ENCODE data around the gene ARL8A. TPM values are rescaled to one million over a fixed set of nuclear protein-coding genes. Genes with fewer than 3 reads are reported as not detected.

ARL8A gene
- total and polyA plus RNA-seq, 4 donors, result 21.8 to 87.7 (median 49.3) TPM

DNA sequence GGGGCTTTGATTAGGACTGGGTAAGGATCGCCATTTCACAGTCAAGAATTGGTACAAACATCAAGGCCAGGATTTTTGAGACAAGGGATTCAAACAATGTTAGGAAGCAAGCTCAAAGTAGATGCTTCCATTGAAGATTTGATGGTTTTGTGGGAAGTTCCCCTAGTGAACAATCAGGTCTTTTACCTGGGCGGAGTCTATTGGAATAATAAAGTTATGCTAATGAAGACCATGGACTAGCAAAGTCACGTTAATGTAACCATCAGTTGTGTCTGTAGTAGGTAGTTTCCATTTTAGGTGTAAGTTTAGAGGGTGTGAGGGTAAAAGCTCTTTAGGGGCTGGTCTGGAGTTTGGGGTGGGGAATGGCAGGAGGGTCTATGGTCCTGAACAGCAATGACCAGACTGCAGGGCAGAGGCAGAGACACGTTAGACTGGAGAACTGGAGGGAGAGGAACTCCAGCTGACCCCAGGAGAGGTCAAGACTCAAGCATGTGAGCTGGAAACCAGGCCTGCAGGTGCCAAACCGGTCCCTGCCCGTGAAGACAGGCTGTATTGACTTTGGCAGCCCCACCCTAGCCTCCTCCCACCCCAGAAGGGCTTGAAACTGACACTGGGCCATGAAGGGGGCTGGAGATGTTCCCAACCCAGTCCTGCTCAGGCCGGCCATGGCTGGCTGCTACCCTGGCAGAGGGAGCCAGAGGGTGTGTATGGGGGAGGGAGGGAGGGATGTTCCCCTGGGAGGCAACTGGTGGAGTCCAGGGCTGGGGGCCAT lies 57.8 kb downstream of the ARL8A start:
- H3K27ac ChIP-seq (ENCODE audit: low read depth in 1 of 2, low read length in 2 of 2), result no peak overlapping the region
- H3K36me3 ChIP-seq (ENCODE audit: control insufficient read depth in 1 of 2, insufficient read depth in 2 of 2, low read length in 1 of 2), result no peaks in the 10 kb centered on the region
- no peaks in the 10 kb centered on the region for H3K9me3 ChIP-seq (ENCODE audit: control insufficient read depth, low read length)
- DNase-seq (peak in 1 of 2 donors; percentile 57), ATAC-seq (ENCODE audit: low FRiP score) (peak; percentile 49)
- WGBS, 2 donors, result 43 to 48% methylated on average over 7 of the region's 7 CpGs
- no peaks in the 10 kb centered on the region for H3K27me3 ChIP-seq (ENCODE audit: control insufficient read depth in 1 of 2, insufficient read depth in 2 of 2, low read length in 1 of 2)
- H3K4me3 ChIP-seq (ENCODE audit: low read length in 2 of 2), result no peak overlapping the region
- no peaks in the 10 kb centered on the region for H3K4me1 ChIP-seq (ENCODE audit: control insufficient read depth in 1 of 2, insufficient read depth in 2 of 2, low read length in 2 of 2)
- intact Hi-C loops (cut with DNase I), result no loop called here

DNA sequence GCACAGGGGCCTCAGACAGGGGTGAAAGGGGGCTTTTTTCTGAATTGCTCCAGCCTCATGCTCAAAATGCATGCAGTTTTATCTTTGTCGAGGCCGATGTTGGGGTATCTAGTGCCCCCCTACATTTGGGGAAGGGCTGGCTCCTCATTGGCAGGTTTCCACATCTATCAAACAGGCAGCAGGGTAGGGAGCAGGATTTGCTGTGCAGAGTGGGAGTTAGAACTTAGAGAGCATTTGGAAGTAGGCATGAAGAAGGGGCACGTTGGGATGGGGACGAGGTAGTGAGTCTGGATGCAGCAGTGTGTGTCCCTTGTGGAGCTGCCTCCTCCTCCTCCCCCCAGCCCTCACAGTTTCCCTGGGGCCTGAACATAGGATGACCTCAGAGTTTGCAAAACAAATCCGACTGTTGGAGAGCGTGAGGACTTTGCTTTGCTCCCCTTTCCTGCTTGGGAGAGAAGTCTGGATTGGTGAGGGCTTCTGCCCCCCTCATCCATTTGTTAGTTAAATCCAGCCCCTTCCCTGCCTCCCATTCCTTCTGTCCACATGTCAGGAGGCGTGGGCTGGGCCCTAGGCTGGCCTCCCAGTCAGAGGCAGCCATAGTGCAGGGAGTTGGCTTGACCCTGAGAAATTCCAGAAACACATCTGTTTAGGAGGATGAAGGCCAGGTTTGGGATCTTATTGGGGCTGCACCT lies 58.7 kb downstream of the ARL8A start:
- ATAC-seq (ENCODE audit: low FRiP score) (peak; percentile 26), DNase-seq (no peak)
- 48 to 55% methylated on average over 7 of the region's 7 CpGs for WGBS, 2 donors
- no peaks in the 10 kb centered on the region for H3K36me3 ChIP-seq (ENCODE audit: control insufficient read depth in 1 of 2, insufficient read depth in 2 of 2, low read length in 1 of 2)
- H3K27me3 ChIP-seq (ENCODE audit: control insufficient read depth in 1 of 2, insufficient read depth in 2 of 2, low read length in 1 of 2), result no peaks in the 10 kb centered on the region
- no peaks in the 10 kb centered on the region for H3K4me1 ChIP-seq (ENCODE audit: control insufficient read depth in 1 of 2, insufficient read depth in 2 of 2, low read length in 2 of 2)
- no peak overlapping the region for H3K4me3 ChIP-seq (ENCODE audit: low read length in 2 of 2)
- intact Hi-C loops (cut with DNase I), result no loop called here
- H3K9me3 ChIP-seq (ENCODE audit: control insufficient read depth, low read length), result no peaks in the 10 kb centered on the region
- H3K27ac ChIP-seq (ENCODE audit: low read depth in 1 of 2, low read length in 2 of 2), result no peak overlapping the region

- 68 to 71% methylated on average over 16 of the region's 16 CpGs for WGBS, 2 donors
- H3K27me3 ChIP-seq (ENCODE audit: control insufficient read depth in 1 of 2, insufficient read depth in 2 of 2, low read length in 1 of 2), result no peaks in the 10 kb centered on the region
- no peak overlapping the region for H3K27ac ChIP-seq (ENCODE audit: low read depth in 1 of 2, low read length in 2 of 2)
- no peaks in the 10 kb centered on the region for H3K36me3 ChIP-seq (ENCODE audit: control insufficient read depth in 1 of 2, insufficient read depth in 2 of 2, low read length in 1 of 2)
- no peaks in the 10 kb centered on the region for H3K4me1 ChIP-seq (ENCODE audit: control insufficient read depth in 1 of 2, insufficient read depth in 2 of 2, low read length in 2 of 2)
- intact Hi-C loops (cut with DNase I), result no loop called here
- ATAC-seq (ENCODE audit: low FRiP score) (peak; percentile 12), DNase-seq (no peak)
- H3K4me3 ChIP-seq (ENCODE audit: low read length in 2 of 2), result no peak overlapping the region
- no peaks in the 10 kb centered on the region for H3K9me3 ChIP-seq (ENCODE audit: control insufficient read depth, low read length)
Measured at GRCh38 chr1:202084791-202085681, 59.5 kb downstream of the ARL8A start.

Other genes with a start within 250 kb of the ARL8A start
- gene LMOD1, start 198.2 kb downstream of the ARL8A start, total RNA-seq, result 100 to 1,000 TPM; 347 to 469 TPM
- gene LMOD1, start 198.2 kb downstream of the ARL8A start, polyA plus RNA-seq, result 100 to 1,000 TPM; 368 to 601 TPM
- 10 to 100 TPM; 29.2 to 48.8 TPM for gene TIMM17A, start 189.2 kb downstream of the ARL8A start, total RNA-seq
- gene TIMM17A, start 189.2 kb downstream of the ARL8A start, polyA plus RNA-seq, result 10 to 100 TPM; 34.4 to 77.4 TPM
- gene RNPEP, start 162.1 kb downstream of the ARL8A start, total RNA-seq, result 10 to 100 TPM; 28.0 to 43.1 TPM
- 10 to 100 TPM; 29.1 to 31.6 TPM for gene RNPEP, start 162.1 kb downstream of the ARL8A start, polyA plus RNA-seq
- gene ELF3, start 134.2 kb downstream of the ARL8A start, total RNA-seq, result under 1 TPM; 0.27 to 0.68 TPM
- 10 to 100 TPM in 1 of 2 donors, 1 to 10 TPM in 1; 2.3 to 50.6 TPM for gene ELF3, start 134.2 kb downstream of the ARL8A start, polyA plus RNA-seq
- under 1 TPM in 1 of 2 donors, not detected in 1; 0.06 TPM for gene GPR37L1, start 21.8 kb downstream of the ARL8A start, total RNA-seq
- not detected for gene GPR37L1, start 21.8 kb downstream of the ARL8A start, polyA plus RNA-seq
- 1 to 10 TPM; 3.4 to 5.7 TPM for gene PTPN7, start 15.9 kb upstream of the ARL8A start, total RNA-seq
- gene PTPN7, start 15.9 kb upstream of the ARL8A start, polyA plus RNA-seq, result 1 to 10 TPM in 1 of 2 donors, under 1 TPM in 1; 0.33 to 3.4 TPM
- gene LGR6, start 49.1 kb upstream of the ARL8A start, total RNA-seq, result 10 to 100 TPM; 31.7 to 35.6 TPM
- 10 to 100 TPM; 11.6 to 67.8 TPM for gene LGR6, start 49.1 kb upstream of the ARL8A start, polyA plus RNA-seq
- gene UBE2T, start 197.2 kb upstream of the ARL8A start, total RNA-seq, result 1 to 10 TPM in 1 of 2 donors, under 1 TPM in 1; 0.75 to 1.0 TPM
- gene UBE2T, start 197.2 kb upstream of the ARL8A start, polyA plus RNA-seq, result 1 to 10 TPM; 1.8 to 3.5 TPM
- gene PPP1R12B, start 204.0 kb upstream of the ARL8A start, total RNA-seq, result 1,000 to 10,000 TPM in 1 of 2 donors, 100 to 1,000 TPM in 1; 595 to 1,102 TPM
- 100 to 1,000 TPM; 102 to 197 TPM for gene PPP1R12B, start 204.0 kb upstream of the ARL8A start, polyA plus RNA-seq